OCI-LY7 (cell line): ENCODE data around the gene TAF11L13. TPM values are rescaled to one million over a fixed set of nuclear protein-coding genes. Genes with fewer than 3 reads are reported as not detected.
"Not testable (repeated sequence)": the region's sequence is repeated elsewhere in the genome, so short reads cannot be mapped to it uniquely, and the experiment has no call there.

ENCODE experiments used
- BruUV-seq: library from RNA; stranded (reverse); fragments of 400-500 nt; replicated peaks from 2 replicates; lab custom pipeline; 2021; lab: Mats Ljungman, UMichigan
- CTCF ChIA-PET: fragments of 300-600 bp; sonication (Branson Sonifier 250); formaldehyde crosslinking; loops from one replicate; lab custom pipeline; 2022; ENCODE audit warnings: antibody characterized with exemption; ENCODE audit not compliant: unreplicated experiment; lab: Charles Lee
- POLR2A ChIA-PET: fragments of 300-600 bp; sonication (Branson Sonifier 250); formaldehyde crosslinking; loops from one replicate; lab custom pipeline; 2022; ENCODE audit warnings: antibody characterized with exemption; lab: Charles Lee
- DNase-seq: peaks from one replicate; pipeline ENCODE4 v3.0.0-alpha.2; 2015; ENCODE audit warnings: low spot score
- H2AFZ ChIP-seq: fragments of 200-600 bp; sonication (generic), shearing (Covaris generic); 2 replicates; pipeline ENCODE4 v1.6.1; 2014; ENCODE audit warnings: mild to moderate bottlenecking, antibody characterized with exemption, low read length, moderate library complexity
- H3K27ac ChIP-seq: fragments of 200-600 bp; sonication (generic); 2 replicates; pipeline ENCODE4 v1.5.1; 2014; ENCODE audit warnings: mixed run types, low read depth, mild to moderate bottlenecking, moderate library complexity, low read length, inconsistent platforms; ENCODE audit not compliant: poor library complexity, severe bottlenecking
- H3K36me3 ChIP-seq: fragments of 200-600 bp; sonication (generic); 2 replicates; pipeline ENCODE4 v1.6.1; 2014; ENCODE audit warnings: mild to moderate bottlenecking, antibody characterized with exemption, low read length, moderate library complexity, mixed read lengths; ENCODE audit not compliant: insufficient read depth
- H3K4me1 ChIP-seq: fragments of 200-600 bp; sonication (generic); 2 replicates; pipeline ENCODE4 v1.5.1; 2014; ENCODE audit warnings: mild to moderate bottlenecking, low read length; ENCODE audit not compliant: insufficient read depth, poor library complexity, severe bottlenecking
- H3K4me2 ChIP-seq: fragments of 200-600 bp; sonication (generic); 2 replicates; pipeline ENCODE4 v1.6.1; 2014; ENCODE audit warnings: mild to moderate bottlenecking, low read length
- H3K4me3 ChIP-seq: fragments of 200-600 bp; sonication (generic); 2 replicates; pipeline ENCODE4 v1.5.1; 2014; ENCODE audit warnings: mild to moderate bottlenecking, low read depth, low read length; ENCODE audit not compliant: poor library complexity, severe bottlenecking
- H3K79me2 ChIP-seq: fragments of 200-600 bp; sonication (generic); 2 replicates; pipeline ENCODE4 v1.6.1; 2016; ENCODE audit warnings: low read depth, mild to moderate bottlenecking, low read length, moderate library complexity, mixed read lengths; ENCODE audit not compliant: insufficient read depth
- H3K9me2 ChIP-seq: fragments of 200-600 bp; sonication (generic); 2 replicates; pipeline ENCODE4 v1.6.1; 2016; ENCODE audit warnings: mild to moderate bottlenecking, low read length, mixed read lengths; ENCODE audit not compliant: insufficient read depth
- H3K9me3 ChIP-seq: fragments of 200-600 bp; sonication (generic); 2 replicates; pipeline ENCODE4 v1.6.1; 2014; ENCODE audit warnings: mild to moderate bottlenecking, mixed run types, low read length, mixed read lengths
- H4K20me1 ChIP-seq: fragments of 200-600 bp; sonication (generic); 2 replicates; pipeline ENCODE4 v1.6.1; 2014; ENCODE audit warnings: mild to moderate bottlenecking, antibody characterized with exemption, low read length, moderate library complexity, mixed read lengths; ENCODE audit not compliant: insufficient read depth
- EZH2phosphoT487 ChIP-seq: fragments of 200-600 bp; sonication (generic); IDR thresholded peaks from 2 replicates; pipeline ENCODE4 v1.6.1; 2018; ENCODE audit warnings: low read depth, borderline replicate concordance, mild to moderate bottlenecking, mixed run types, antibody characterized with exemption, low read length, moderate library complexity, mixed read lengths
- intact Hi-C: fragments of 100-400 bp; cut with micrococcal nuclease; formaldehyde crosslinking; loops from one replicate; pipeline ENCODE4 v1.10.0; 2022; ENCODE audit not compliant: unreplicated experiment
- total RNA-seq, 2 experiments: library from RNA; depleted of rRNA in 1 of 2; stranded (reverse); fragments of >200 nt in 1 of 2; shearing (Covaris generic) in 1 of 2; gene quantifications; 2 replicates each; pipeline ENCODE4 v1.2.3, GENCODE V29; 2014 to 2022
- TF ChIP-seq, protein P1 (sequence below): fragments of 200-600 bp; sonication (generic); conservative IDR thresholded peaks from 2 replicates; pipeline ENCODE4 v1.5.1; 2014; ENCODE audit warnings: mild to moderate bottlenecking, antibody characterized with exemption, low read length, moderate library complexity, mixed read lengths

Gene TAF11L13
- total RNA-seq, 2 experiments from 2014 or later = not detected

DNA sequence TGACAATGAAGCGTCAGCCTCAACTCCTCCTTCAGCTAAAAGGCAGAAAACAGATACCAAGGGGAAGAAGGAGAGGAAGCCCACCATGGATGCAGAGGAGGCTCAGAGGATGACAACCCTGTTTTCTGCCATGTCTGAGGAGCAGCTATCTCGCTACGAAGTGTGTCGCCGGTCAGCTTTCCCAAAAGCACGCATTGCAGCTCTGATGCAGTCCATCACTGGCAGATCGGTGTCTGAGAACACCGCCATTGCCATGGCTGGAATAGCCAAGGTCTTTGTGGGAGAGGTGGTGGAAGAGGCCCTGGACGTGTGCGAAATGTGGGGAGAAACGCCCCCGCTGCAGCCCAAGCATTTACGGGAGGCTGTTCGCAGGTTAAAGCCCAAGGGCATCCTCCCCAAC is 26.9 kb upstream of the TAF11L13 start:
- Histone ChIP-seq H3K4me2 (no peak overlapping the region), H3K36me3 (no peaks in the 10 kb centered on the region), H3K9me2 (no peaks in the 10 kb centered on the region), H3K27ac (no peak overlapping the region), H3K9me3 (no peaks in the 10 kb centered on the region), H3K79me2 (no peaks in the 10 kb centered on the region), H2AFZ (no peak overlapping the region), H3K4me3 (no peak overlapping the region), H4K20me1 (no peaks in the 10 kb centered on the region), H3K4me1 (no peaks in the 10 kb centered on the region)
- intact Hi-C loops = no loop called here
- no TSS peak for BruUV-seq
- DNase-seq = no peak
- POLR2A ChIA-PET = no interaction called here
- CTCF ChIA-PET = no interaction called here
- TF ChIP-seq, protein P1, sequence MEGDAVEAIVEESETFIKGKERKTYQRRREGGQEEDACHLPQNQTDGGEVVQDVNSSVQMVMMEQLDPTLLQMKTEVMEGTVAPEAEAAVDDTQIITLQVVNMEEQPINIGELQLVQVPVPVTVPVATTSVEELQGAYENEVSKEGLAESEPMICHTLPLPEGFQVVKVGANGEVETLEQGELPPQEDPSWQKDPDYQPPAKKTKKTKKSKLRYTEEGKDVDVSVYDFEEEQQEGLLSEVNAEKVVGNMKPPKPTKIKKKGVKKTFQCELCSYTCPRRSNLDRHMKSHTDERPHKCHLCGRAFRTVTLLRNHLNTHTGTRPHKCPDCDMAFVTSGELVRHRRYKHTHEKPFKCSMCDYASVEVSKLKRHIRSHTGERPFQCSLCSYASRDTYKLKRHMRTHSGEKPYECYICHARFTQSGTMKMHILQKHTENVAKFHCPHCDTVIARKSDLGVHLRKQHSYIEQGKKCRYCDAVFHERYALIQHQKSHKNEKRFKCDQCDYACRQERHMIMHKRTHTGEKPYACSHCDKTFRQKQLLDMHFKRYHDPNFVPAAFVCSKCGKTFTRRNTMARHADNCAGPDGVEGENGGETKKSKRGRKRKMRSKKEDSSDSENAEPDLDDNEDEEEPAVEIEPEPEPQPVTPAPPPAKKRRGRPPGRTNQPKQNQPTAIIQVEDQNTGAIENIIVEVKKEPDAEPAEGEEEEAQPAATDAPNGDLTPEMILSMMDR = no peak
- TF ChIP-seq EZH2phosphoT487 = no peak

DNA sequence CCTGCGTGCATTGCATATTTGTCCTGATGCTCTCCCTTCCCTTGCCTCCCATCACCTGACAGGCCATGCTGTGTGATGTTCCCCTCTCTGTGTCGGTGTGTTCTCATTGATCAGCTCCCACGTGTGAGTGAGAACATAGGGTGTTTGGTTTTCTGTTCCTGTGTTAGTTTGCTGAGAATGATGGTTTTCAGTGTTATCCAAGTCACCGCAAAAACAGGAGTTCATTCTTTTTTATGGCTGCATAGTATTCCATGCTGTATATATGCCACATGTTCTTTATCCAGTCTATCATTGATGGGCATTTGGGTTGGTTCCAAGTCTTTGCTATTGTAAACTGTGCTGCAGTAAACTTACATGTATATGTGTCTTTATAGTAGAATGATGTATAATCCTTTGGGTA is 24.4 kb upstream of the TAF11L13 start:
- H3K4me2 ChIP-seq, BruUV-seq, H3K36me3 ChIP-seq, H3K4me3 ChIP-seq, H2AFZ ChIP-seq, H3K79me2 ChIP-seq, CTCF ChIA-PET, H3K9me2 ChIP-seq, POLR2A ChIA-PET, DNase-seq, H3K4me1 ChIP-seq, intact Hi-C loops, H4K20me1 ChIP-seq, H3K9me3 ChIP-seq, H3K27ac ChIP-seq: not testable (repeated sequence)

DNA sequence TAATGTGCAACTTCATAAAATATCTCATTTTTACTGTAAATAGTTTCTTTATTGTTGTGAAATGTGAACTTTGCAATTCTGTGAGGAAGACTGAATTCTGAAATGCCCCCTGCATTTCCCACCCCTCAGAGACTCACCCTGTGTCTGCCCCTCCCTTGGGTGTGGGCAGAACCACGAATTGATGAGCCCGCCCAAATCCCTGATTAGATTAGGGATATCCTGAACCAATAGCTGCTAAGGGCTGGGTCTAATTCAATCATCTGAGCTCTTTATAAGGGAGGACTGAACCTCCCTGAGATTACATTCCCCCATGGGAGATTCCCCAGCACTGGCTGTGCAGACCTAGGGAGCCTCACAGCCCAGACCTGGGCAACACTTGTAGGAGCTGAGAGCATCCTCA is 21.8 kb upstream of the TAF11L13 start, which contains the start of gene TAF11L12:
TAF11L12 (plus strand) TSS at position 301 of the 400 bp plus-strand sequence.
- DNase-seq, H3K79me2 ChIP-seq, H3K4me1 ChIP-seq, H3K9me2 ChIP-seq, POLR2A ChIA-PET, H2AFZ ChIP-seq, intact Hi-C loops, H3K27ac ChIP-seq, H3K4me2 ChIP-seq, H4K20me1 ChIP-seq, H3K9me3 ChIP-seq, H3K36me3 ChIP-seq, CTCF ChIA-PET, H3K4me3 ChIP-seq, BruUV-seq: not testable (repeated sequence)
